HS-27A (cell line): ENCODE measurements around the gene DHRS3.
"Not testable (repeated sequence)": the region's sequence is repeated elsewhere in the genome, so short reads cannot be mapped to it uniquely, and the experiment has no call there.

Experiments
- DNase-seq: peaks from one replicate; pipeline ENCODE4 v3.0.0-alpha.2; 2012; ENCODE audit warnings: low read depth, missing footprints

The DHRS3 gene

DNA sequence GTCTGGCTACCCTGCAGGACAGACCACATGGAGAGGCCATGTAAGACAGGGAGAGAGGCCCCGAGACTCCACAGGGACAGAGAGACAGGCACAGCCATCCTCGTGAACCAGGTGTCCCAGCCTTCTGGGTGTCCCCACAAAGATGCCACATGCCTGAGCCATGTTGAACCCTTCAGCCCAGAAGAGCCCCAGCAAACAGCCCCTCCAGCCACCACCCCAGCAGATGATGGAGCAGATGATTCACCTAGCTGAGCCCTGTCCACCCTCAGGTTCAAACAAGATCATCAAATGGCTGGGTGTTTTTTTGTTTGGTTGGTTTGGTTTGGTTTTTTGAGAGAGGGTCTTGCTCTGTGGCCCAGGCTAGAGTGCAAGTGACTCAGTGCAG is 78.7 kb downstream of the DHRS3 start:
- no peak for DNase-seq

DNA sequence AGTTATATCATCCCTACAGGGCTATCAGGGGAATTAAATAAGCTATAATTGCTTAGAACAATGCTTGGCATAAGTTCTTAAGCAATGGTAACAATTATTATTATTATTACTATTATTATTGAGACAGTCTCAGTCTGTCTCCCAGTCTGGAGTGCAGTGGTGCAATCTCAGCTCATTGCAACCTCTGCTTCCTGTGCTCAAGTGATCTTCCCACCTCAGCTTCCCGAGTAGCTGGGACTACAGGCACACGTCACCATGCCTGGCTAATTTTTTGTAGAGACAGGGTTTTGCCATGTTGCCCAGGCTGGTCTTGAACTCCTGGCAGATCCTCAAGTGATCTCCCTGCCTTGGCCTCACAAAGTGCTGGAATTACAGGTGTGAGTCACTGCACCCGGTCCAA is 79.5 kb downstream of the DHRS3 start:
- not testable (repeated sequence) for DNase-seq

DNA sequence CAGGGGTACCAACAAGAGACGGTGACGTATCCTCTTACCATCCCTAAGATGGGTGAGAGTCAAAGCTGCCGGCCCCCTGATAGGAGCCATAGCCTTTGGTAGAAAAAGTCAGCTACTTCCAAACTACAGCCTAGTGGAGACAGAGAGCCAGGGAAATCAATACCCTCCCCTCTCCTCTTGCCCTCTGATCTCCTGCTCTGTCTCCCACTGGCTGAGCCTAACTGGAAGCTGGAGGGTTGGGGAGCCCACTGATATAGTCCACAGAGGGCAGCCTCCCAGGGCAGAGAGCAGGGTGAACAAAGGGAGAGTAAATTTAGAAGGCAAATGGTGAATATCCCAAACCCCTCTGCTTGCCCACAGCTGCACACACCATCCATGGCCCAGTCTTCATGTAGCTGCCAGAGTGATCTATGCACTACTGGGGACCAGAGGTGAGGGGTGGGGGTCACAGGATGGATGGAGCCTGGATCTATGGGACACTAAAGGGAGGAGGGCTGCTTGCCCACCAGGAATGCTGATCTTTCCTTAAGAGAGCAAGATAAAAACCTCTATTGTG is 80.0 kb downstream of the DHRS3 start:
- DNase-seq, result no peak

DNA sequence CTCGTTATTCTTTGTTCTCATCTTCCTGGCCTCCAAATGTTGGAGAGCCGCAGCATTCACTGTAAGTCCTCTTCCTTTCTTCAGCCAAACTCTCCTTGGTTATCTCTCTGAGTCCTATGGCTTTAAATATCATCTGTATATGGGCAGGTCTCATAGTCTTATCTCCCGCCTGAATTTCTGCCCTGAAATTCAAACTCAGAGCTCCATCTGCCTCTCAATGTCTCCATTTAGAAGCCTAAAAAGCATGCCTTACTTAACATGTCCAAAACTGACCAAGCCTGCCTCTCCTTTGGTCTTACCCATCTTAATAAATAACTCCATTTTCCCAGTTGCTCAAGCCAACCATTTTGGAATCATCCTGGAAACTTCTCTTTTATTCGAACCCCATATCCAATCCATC is 80.7 kb downstream of the DHRS3 start:
- DNase-seq, result no peak

DNA sequence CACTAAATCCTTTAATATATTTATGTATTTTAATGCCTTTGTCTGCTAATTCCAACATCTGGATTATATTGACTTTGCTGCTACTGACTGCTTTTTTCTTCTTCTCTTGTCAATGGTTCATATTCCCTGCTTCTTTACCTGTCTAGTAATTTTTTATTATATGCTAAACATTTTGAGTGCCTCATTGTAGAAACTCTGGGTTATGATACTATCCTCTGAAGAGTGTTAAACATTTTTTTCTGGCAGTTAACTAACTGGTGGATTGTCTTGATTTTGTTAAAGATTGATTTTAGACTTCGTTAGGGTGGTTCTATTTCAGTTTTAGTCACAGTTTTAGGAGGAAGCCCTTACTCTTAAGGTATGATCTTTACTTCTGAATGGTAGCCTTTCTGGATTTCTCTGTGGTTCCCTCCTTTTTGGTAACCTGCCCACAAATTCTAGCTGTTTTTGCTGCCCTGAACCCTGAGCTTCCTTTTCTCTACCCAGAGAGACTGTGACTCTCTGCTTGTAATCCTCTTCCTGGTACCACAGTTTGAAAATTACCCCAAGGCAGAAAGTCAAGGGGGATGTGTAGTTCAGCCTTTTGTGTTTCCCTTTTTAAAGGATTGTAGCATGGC is 81.9 kb downstream of the DHRS3 start:
- DNase-seq, result no peak

DNA sequence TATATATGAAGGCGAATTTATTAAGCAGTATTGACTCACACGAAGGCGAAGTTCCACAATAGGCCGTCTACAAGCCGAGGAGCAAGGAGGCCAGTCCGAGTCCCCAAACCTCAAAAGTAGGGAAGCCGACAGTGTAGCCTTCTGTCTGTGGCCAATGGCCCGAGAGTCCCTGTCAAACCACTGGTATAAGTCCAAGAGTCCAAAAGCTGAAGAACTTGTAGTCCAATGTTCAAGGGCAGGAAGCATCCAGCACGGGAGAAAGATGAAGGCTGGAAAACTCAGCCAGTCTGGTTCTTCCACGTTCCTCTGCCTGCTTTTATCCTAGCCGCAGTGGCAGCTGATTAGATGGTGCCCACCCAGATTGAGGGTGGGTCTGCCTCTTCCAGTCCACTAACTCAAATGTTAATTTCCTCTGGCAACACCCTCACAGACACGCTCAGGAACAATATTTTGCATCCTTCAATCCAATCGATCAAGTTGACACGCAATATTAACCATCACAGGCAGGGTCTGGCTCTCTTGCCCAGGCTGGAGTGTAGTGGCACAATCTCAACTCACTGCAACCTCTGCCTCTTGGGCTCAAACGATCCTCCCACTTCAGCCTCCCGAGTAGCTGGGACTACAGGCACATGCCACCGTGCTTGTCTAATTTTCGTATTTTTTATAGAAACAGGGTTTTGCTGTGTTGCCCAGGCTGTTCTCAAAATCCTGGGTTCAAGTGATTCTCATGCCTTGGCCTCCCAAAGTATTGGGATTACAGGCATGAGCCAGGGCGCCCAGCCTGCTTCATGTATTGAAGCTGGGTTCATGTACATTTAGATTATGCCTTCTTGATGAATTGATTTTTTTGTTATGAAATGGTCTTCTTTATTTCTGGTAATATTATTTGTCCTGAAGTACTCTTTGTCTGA is 85.3 kb downstream of the DHRS3 start:
- no peak for DNase-seq

DNA sequence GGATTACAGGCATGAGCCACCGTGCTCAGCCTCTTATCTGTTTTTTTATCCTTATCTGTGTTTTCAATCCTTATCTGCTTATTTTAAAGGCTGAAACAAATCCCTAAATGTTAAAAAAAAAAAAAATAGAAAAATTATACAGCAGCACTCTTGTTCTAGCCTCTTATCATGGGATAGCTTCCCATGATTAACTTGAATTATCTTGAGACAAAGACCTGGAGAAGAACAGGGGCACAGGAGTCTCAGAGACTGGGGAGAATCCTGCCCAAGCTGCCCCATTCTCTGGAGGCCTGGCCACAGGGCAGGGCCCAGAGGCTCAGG is 86.9 kb downstream of the DHRS3 start:
- DNase-seq, result no peak

DNA sequence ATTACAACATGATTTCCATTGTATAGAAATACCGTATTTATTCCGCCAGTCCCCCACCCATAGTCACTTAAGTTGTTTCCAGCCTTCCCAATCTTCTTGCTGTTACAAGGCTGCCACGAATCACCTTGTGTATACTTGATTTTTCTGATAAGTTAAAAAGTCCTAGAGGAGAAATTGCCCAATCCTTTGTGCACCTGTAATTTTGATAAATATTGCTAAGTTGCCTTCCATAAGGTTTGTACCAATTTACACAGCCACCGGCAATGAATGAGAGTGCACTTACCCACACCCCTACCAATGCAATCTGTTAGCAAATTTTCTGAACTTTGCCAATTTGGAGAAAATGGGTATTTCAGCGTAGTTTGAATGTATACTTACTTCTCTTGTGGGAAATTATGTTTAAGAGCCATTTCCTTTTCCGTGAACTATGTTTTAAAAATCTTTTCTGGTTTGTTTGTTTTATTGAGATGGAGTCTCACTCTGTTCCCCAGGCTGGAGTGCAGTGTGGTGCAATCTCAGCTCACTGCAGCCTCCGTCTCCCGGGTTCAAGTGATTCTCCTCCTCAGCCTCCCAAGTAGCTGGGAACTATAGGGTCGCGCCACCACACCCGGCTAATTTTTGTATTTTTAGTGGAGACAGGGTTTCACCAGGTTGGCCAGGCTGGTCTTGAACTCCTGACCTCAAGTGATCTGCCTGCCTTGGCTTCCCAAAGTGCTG is 87.4 kb downstream of the DHRS3 start:
- DNase-seq, result no peak

DNA sequence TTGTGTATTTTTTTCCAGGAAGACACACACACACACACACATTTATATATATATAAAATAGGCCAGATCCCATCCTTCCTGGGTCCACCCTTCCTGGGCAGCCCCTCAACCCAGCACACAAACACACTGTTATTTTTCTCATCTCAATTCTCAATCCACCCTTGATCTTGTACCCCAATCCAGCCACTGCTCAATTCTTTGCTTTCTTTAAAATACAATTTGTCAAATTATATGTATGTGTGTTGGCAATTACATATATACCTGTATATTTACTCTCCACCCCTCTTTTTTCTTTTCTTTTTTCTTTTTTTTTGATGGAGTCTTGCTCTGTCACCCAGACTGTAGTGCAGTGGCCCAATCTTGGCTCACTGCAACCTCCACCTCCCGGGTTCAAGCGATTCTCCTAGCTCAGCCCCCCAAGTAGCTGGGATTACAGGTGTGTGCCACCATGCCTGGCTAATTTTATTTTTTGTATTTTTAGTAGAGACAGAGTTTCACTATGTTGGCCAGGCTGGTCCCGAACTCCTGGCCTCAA is 88.3 kb downstream of the DHRS3 start:
- DNase-seq, result no peak

DNA sequence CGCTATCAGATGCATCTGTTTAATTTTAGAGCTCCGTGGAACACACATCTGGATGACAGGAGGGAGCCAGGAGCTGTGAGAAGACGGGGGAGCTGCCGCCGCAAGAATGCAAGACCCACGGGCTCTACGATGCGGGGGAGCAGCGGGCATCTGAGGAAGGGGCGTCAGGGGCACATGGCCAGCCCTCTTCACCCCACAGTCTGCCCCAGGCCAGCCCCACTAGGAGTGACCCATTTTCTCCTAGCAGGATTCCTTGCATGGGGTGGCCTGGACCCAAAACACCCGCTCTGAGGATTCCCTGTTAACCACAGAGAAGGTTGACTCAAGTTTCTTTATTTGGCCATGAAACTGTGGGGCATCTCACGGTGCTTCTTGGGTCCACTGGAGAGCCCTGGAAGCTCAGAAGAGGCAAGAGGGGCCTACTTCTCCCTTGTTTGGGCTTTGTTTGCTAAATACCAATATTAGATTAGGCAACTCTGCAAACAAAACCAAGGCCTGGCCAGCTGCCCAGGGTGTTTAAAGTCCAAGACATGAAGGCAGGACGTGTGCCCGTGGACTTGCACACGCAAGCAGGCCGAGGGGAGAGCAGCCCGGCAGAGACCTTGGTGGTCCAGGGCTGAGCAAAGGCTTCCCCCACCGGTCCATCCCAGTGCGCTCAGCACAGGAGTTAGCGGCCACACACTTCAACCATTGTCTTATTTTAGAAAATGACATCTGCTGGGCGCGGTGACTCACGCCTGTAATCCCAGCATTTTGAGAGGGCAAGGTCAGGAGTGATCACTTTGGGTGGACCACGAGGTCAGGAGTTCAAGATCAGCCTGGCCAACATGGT is 89.8 kb downstream of the DHRS3 start:
- DNase-seq, result no peak

DNA sequence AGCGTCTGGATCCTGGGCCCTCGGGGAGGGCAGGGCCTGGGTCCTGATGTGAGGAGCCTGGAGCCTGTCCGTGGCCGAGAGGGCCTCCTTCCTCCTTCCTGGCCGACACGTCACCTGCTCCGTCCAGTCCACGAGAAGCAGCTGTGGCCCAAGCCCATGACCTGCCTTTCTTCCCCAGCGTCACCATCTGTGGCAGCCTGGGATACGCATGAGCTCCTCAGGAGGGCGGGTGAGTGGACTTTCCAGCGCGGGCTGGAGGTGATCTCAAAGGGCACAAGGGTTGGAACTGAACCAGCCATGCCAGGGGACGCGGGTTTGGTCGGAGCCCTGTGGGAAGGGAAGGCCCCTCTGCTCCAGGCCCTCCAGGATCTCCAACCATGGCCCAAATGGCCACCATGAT is 90.4 kb downstream of the DHRS3 start:
- DNase-seq, result no peak

DNA sequence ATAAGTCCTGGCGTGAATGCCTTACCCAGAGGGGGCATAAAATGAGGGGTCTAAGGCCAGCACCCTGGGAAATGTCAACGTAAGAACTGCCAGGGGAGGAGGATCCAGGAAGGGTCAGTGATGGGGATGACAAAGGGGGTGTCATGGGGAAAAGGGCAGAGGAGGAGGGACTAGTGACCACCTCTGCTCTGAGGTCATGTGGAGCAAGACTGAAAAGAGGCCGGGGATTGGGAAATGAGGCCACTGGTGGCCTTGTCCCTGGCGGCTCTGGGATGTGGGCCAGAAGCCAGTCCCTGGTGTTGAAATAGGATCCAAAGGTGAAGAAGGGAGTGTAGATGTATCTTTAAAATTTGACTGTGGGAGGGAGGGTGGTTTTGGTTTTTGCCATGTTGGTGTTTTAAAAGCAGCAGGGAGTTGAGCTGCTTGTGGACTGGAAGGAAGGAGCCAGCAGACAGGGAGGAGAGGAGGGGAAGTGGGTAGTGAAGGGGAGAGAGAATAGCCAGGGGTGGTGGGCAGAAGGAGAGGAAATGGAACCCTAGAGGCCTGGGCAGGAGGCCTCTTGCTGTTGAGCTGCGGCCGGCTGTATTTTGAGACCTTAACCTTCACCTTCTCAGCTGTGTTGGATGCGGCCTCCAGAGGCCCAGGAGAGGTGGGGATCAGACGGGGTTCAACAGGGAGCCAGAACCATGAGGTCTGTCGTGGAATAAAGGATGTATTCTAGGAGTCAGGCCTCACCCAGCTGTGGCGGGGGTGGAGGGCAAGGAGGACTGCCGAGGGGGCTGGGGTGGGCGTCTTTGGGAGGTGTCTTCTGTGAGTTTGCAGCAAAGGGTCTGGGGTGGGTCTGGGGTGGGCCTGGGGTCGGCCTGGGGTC is 92.5 kb downstream of the DHRS3 start:
- DNase-seq, result no peak

DNA sequence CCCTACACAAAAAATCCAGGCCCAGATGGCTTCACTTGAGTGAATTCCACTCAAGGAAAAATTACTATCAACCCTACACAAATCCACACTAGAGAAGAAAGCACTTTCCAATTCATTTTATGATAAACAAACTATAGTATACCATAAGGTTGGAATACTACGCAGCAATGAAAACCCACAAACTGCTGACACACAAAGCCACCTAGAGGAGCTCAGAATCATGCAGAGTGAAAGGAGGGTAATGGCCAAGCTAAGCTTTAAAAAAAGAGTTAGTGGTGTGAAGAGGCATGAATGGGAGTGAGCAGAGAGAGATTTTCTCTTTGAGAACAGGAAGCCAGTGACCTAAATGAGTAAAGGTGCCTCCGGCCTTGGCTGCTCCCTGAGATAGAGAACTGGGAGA is 93.7 kb downstream of the DHRS3 start:
- DNase-seq, result no peak

DNA sequence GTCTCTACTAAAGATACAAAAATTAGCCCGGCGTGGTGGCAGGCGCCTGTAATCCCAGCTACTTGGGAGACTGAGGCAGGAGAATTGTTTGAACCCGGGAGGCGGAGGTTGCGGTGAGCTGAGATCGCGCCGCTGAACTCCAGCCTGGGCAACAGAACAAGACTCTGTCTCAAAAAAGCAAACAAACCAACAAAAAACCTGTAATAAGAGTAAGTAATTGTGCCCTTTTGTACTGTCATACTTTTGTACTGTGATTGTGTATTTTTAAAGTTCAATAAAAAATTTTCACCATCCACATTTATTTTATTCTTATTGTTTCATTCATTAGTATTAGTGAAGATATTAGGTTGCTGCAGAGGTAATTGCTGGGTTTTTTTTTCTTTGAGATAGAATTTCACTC is 95.2 kb downstream of the DHRS3 start:
- DNase-seq, result not testable (repeated sequence)

DNA sequence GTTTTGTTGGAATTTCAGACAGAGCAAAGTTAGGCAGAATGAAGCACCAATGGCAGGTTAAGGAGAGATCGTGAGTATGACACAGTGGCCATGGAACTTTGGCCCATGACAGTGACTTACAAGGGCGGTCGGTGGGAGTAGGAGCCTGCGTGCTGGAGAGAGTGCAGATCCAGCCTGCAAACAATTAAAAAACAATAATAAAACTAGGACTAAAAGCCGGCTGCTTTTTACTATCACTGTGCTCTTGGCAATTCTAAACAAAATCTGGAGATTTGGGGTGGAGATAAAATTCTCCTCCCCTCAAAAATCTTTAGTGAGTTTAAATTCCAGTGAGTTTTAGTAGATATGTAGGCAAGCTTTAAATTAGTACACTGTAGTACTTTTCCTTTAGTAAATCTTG is 96.9 kb downstream of the DHRS3 start:
- DNase-seq, result no peak

DNA sequence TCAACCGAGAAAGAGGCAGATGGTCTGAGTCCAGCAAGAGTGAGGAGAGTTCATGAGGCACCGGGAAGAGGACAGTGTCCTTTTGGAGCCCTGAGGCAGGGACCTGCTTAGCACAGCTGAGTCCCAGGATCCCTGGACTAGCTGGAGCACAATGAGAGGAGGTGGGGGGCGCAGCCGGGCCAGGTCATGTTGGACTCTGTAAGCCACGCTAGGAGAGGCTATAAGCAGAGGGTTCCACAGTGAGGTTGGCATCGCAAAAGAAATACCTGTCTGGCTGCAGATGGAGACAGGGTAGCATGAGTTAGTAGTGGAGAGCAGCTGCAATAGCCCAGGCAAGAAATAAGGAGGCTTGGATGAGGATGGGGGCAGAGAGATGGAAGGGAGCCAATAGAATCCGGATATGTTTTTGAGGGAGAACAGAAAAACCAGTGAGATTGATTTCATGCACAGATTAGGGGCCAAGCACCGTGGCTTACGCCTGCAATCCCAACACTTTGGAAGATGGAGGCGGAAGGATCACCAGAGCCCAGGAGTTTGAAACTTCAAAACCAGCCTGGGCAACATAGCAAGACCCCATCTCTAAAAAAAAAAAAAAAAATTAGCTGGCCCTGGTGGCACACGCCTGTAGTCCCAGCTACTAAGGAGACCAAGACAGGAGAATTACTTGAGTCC is 98.2 kb downstream of the DHRS3 start:
- DNase-seq, result no peak

DNA sequence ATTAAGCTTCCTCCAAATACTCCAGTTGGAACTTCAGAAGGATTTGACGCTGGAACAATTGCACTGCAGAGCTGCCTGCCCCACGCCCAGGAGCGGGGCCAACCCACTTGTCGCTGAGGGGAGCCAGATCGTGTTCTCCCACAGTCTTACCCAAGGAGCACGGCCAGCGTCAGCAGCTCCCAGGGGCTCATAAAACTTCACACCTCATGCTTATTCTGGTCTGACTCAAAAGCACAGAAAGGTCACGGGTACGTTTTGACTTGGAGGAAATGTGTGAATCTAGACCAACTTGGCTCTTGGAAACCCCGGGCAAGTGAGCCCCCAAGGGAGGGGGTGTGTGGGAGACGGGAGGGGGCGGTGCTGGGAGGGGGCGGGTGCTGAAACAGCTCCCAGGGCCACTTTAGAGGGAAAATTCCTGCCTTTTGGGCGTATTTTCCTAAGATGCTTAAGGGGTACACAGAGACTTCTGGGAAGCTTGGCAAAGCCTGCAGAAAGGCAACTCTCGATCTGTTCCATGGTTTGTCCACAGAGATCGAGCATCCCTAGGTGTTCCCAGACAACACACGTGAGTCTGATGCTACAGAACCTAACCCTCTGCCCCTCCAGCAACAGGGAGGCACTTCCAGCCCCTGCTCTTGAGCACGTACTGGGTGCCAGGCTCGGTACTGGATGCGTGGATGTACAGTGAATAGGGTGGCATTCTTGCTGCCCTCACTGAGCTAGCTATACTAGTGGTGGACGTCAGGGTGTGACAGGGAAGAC is 98.9 kb downstream of the DHRS3 start:
- no peak for DNase-seq
